H9 (cell line): Measurements from ENCODE around the gene LHFPL5. TPM values are rescaled to one million over a fixed set of nuclear protein-coding genes. Genes with fewer than 3 reads are reported as not detected.

Experiments
- DNase-seq: peaks from one replicate; pipeline ENCODE4 v3.0.0-alpha.2; 2017
- H2AFZ ChIP-seq: one replicate; pipeline ENCODE4 v1.6.1; 2013; ENCODE audit warnings: mild to moderate bottlenecking, low read length, control low read depth, moderate library complexity
- H2AK5ac ChIP-seq: 2 replicates; pipeline ENCODE4 v1.6.1; 2013; ENCODE audit warnings: low read length, control low read depth, mixed read lengths; ENCODE audit not compliant: insufficient read length
- H2BK120ac ChIP-seq: one replicate; pipeline ENCODE4 v1.6.1; 2013; ENCODE audit warnings: low read depth, mild to moderate bottlenecking, low read length, control low read depth, inconsistent platforms; ENCODE audit not compliant: poor library complexity, severe bottlenecking
- H2BK12ac ChIP-seq: 2 replicates; pipeline ENCODE4 v1.6.1; 2013; ENCODE audit warnings: low read length, control low read depth, mixed read lengths, low read depth; ENCODE audit not compliant: insufficient read length
- H2BK15ac ChIP-seq: 2 replicates; pipeline ENCODE4 v1.6.1; 2013; ENCODE audit warnings: low read depth, low read length, control low read depth
- H2BK20ac ChIP-seq: one replicate; pipeline ENCODE4 v1.6.1; 2013; ENCODE audit warnings: low read depth, mild to moderate bottlenecking, low read length, control low read depth, inconsistent platforms; ENCODE audit not compliant: poor library complexity, severe bottlenecking
- H2BK5ac ChIP-seq: 2 replicates; pipeline ENCODE4 v1.6.1; 2013; ENCODE audit warnings: low read length, control low read depth, mixed read lengths; ENCODE audit not compliant: insufficient read length
- H3K14ac ChIP-seq: 2 replicates; pipeline ENCODE4 v1.6.1; 2013; ENCODE audit warnings: low read length, control low read depth; ENCODE audit not compliant: insufficient read depth
- H3K18ac ChIP-seq: 2 replicates; pipeline ENCODE4 v1.6.1; 2013; ENCODE audit warnings: low read depth, mild to moderate bottlenecking, mixed read lengths, low read length, control low read depth; ENCODE audit not compliant: insufficient read length
- H3K23ac ChIP-seq: 2 replicates; pipeline ENCODE4 v1.6.1; 2013; ENCODE audit warnings: low read length, control low read depth, mixed read lengths, low read depth; ENCODE audit not compliant: insufficient read length
- H3K23me2 ChIP-seq: 2 replicates; pipeline ENCODE4 v1.6.1; 2013; ENCODE audit warnings: low read depth, mild to moderate bottlenecking, mixed read lengths, low read length, control low read depth; ENCODE audit not compliant: insufficient read length, poor library complexity, severe bottlenecking
- H3K27ac ChIP-seq: 2 replicates; pipeline ENCODE4 v1.5.1; 2013; ENCODE audit warnings: low read length, control low read depth, mixed read lengths, low read depth; ENCODE audit not compliant: insufficient read length
- H3K27me3 ChIP-seq: 2 replicates; pipeline ENCODE4 v1.6.1; 2013; ENCODE audit warnings: low read length, control low read depth, inconsistent platforms; ENCODE audit not compliant: insufficient read depth
- H3K4ac ChIP-seq: 2 replicates; pipeline ENCODE4 v1.6.1; 2013; ENCODE audit warnings: low read depth, mild to moderate bottlenecking, control low read depth, inconsistent platforms, low read length, moderate library complexity
- H3K4me1 ChIP-seq: 2 replicates; pipeline ENCODE4 v1.6.1; 2013; ENCODE audit warnings: low read length, control low read depth, inconsistent platforms; ENCODE audit not compliant: insufficient read depth
- H3K4me2 ChIP-seq: 2 replicates; pipeline ENCODE4 v1.6.1; 2013; ENCODE audit warnings: low read length, control low read depth, mixed read lengths; ENCODE audit not compliant: insufficient read length, insufficient read depth
- H3K56ac ChIP-seq: 2 replicates; pipeline ENCODE4 v1.6.1; 2013; ENCODE audit warnings: low read depth, mild to moderate bottlenecking, mixed read lengths, low read length, control low read depth; ENCODE audit not compliant: insufficient read length
- H3K79me1 ChIP-seq: 2 replicates; pipeline ENCODE4 v1.6.1; 2013; ENCODE audit warnings: low read depth, mild to moderate bottlenecking, moderate library complexity, low read length, control low read depth, inconsistent platforms; ENCODE audit not compliant: insufficient read depth, poor library complexity, severe bottlenecking
- H3K79me2 ChIP-seq: 2 replicates; pipeline ENCODE4 v1.6.1; 2013; ENCODE audit warnings: low read length, control low read depth, inconsistent platforms; ENCODE audit not compliant: insufficient read depth
- H3K9ac ChIP-seq: 2 replicates; pipeline ENCODE4 v1.6.1; 2013; ENCODE audit warnings: low read length, control low read depth, mixed read lengths; ENCODE audit not compliant: insufficient read length; ENCODE audit errors: extremely low read depth
- H3K9me3 ChIP-seq: one replicate; pipeline ENCODE4 v1.6.1; 2013; ENCODE audit warnings: low read depth, low read length, inconsistent platforms; ENCODE audit not compliant: control insufficient read depth
- H3T11ph ChIP-seq: one replicate; pipeline ENCODE4 v1.6.1; 2013; ENCODE audit warnings: mild to moderate bottlenecking, low read length, control low read depth, inconsistent platforms
- H4K20me1 ChIP-seq: one replicate; pipeline ENCODE4 v1.6.1; 2013; ENCODE audit not compliant: control insufficient read depth, insufficient read length, insufficient read depth
- H4K5ac ChIP-seq: 2 replicates; pipeline ENCODE4 v1.6.1; 2013; ENCODE audit warnings: low read depth, mild to moderate bottlenecking, mixed read lengths, low read length, control low read depth; ENCODE audit not compliant: insufficient read length
- H4K8ac ChIP-seq: replicated peaks from 2 replicates; pipeline ENCODE4 v1.6.1; 2013; ENCODE audit warnings: low read length, control low read depth, mixed read lengths, low read depth; ENCODE audit not compliant: insufficient read length
- H4K91ac ChIP-seq: 2 replicates; pipeline ENCODE4 v1.6.1; 2013; ENCODE audit warnings: low read depth, mild to moderate bottlenecking, moderate library complexity, mixed read lengths, low read length, control low read depth; ENCODE audit not compliant: insufficient read length
- H3K27ac Mint-ChIP-seq, 3 experiments: 2 replicates in 2 of 3; 3 replicates in 1 of 3; pipeline ENCODE4 v1.8.0; 2020 to 2021; ENCODE audit warnings: mixed read lengths in 3 of 3, mild to moderate bottlenecking in 1 of 3, moderate library complexity in 1 of 3
- H3K27me3 Mint-ChIP-seq: 2 replicates; pipeline ENCODE4 v1.8.0; 2021; ENCODE audit warnings: low read depth, mild to moderate bottlenecking, moderate library complexity, mixed read lengths
- H3K36me3 Mint-ChIP-seq, 3 experiments: 2 replicates in 2 of 3; 3 replicates in 1 of 3; pipeline ENCODE4 v1.8.0; 2020 to 2021; ENCODE audit warnings: low read depth in 3 of 3, mixed read lengths in 3 of 3; ENCODE audit not compliant: insufficient read depth in 1 of 3
- H3K4me1 Mint-ChIP-seq, 2 experiments: 2 replicates each; pipeline ENCODE4 v1.8.0; 2020; ENCODE audit warnings: mixed read lengths in 2 of 2
- H3K4me3 Mint-ChIP-seq, 2 experiments: 2 replicates in 1 of 2; 3 replicates in 1 of 2; pipeline ENCODE4 v1.8.0; 2020 to 2021; ENCODE audit warnings: mild to moderate bottlenecking in 2 of 2, mixed read lengths in 2 of 2, moderate library complexity in 1 of 2
- H3K9me3 Mint-ChIP-seq, 2 experiments: 2 replicates in 1 of 2; 3 replicates in 1 of 2; pipeline ENCODE4 v1.8.0; 2020; ENCODE audit warnings: mild to moderate bottlenecking in 2 of 2, mixed read lengths in 2 of 2, moderate library complexity in 1 of 2
- WGBS: extraction: QIAGEN DNeasy Blood & Tissue Kit; methylation state at CpG from one replicate; pipeline ENCODE4 v1.1.7; 2013; ENCODE audit warnings: missing lambda C conversion rate, low lambda C conversion rate, mixed read lengths; ENCODE audit not compliant: insufficient read length; ENCODE audit errors: extremely low coverage; 5-methylcytosine and 5-hydroxymethylcytosine counted together
- total RNA-seq: library from RNA; stranded (reverse); gene quantifications from 2 replicates; pipeline ENCODE4 v1.2.1, GENCODE V29; 2021
- TF ChIP-seq, protein P1 (sequence below): fragments of 200-600 bp; sonication (generic); conservative IDR thresholded peaks from 3 replicates; pipeline ENCODE4 v1.8.0; 2021; ENCODE audit warnings: antibody characterized with exemption, mild to moderate bottlenecking

The LHFPL5 gene
- total RNA-seq, 1 experiment from 2014 or later = not detected

GRCh38 chr6:35765739-35766138, 39.4 kb upstream of the LHFPL5 start:
- Histone ChIP-seq H4K20me1 (no peaks in the 10 kb centered on the region), H3K27ac (no peak overlapping the region), H3K56ac (no peak overlapping the region), H2BK5ac (no peak overlapping the region), H3K79me1 (no peaks in the 10 kb centered on the region), H2AK5ac (no peak overlapping the region), H3K18ac (no peak overlapping the region), H4K5ac (no peak overlapping the region), H3K23me2 (peaks cover 9% of the 10 kb centered on the region), H3K23ac (no peak overlapping the region), H3K14ac (no peak overlapping the region; the same call in 1 of the 2 replicates), H2BK120ac (no peak overlapping the region), H3K4ac (no peak overlapping the region), H3K27me3 (no peaks in the 10 kb centered on the region), H3K4me2 (no peak overlapping the region), H2BK20ac (no peak overlapping the region), H3K9me3 (no peaks in the 10 kb centered on the region), H3K79me2 (no peaks in the 10 kb centered on the region), H4K8ac (no peak overlapping the region), H3K9ac (no peak overlapping the region), H2BK12ac (no peak overlapping the region), H3K4me1 (no peaks in the 10 kb centered on the region), H2BK15ac (no peak overlapping the region), H2AFZ (no peak overlapping the region), H3T11ph (no peak overlapping the region), H4K91ac (no peak overlapping the region)
- H3K9me3 Mint-ChIP-seq = peaks cover 0 to 4% of the 10 kb centered on the region in 2 experiments; a peak in 1 of 5 replicates
- peak overlapping the region in 1 of 3 experiments; percentile 26; a peak in 1 of 7 replicates for H3K27ac Mint-ChIP-seq
- H3K4me1 Mint-ChIP-seq = peaks cover 22 to 28% of the 10 kb centered on the region in 2 experiments
- H3K36me3 Mint-ChIP-seq = peaks cover 0 to 4% (median 0%) of the 10 kb centered on the region in 3 experiments; a peak in 1 of 7 replicates
- no CpG with 5 or more reads among the region's 23 CpGs for WGBS
- H3K27me3 Mint-ChIP-seq = no peaks in the 10 kb centered on the region; the same call in 1 of the 2 replicates
- DNase-seq = peak; percentile 49
- H3K4me3 Mint-ChIP-seq = no peak overlapping the region
- TF ChIP-seq, protein P1, sequence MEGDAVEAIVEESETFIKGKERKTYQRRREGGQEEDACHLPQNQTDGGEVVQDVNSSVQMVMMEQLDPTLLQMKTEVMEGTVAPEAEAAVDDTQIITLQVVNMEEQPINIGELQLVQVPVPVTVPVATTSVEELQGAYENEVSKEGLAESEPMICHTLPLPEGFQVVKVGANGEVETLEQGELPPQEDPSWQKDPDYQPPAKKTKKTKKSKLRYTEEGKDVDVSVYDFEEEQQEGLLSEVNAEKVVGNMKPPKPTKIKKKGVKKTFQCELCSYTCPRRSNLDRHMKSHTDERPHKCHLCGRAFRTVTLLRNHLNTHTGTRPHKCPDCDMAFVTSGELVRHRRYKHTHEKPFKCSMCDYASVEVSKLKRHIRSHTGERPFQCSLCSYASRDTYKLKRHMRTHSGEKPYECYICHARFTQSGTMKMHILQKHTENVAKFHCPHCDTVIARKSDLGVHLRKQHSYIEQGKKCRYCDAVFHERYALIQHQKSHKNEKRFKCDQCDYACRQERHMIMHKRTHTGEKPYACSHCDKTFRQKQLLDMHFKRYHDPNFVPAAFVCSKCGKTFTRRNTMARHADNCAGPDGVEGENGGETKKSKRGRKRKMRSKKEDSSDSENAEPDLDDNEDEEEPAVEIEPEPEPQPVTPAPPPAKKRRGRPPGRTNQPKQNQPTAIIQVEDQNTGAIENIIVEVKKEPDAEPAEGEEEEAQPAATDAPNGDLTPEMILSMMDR = no peak
